Measurements from ENCODE around the gene B3GALNT2.

GRCh38 chr1:235403593-235403992 lies 100.7 kb downstream of the B3GALNT2 start:
- TF ChIP-seq CTCF (conservative IDR thresholded peaks at IDR 0.05; ENCODE audit: low read length) (no peak), EZH2phosphoT487 (IDR thresholded peaks at IDR 0.05; ENCODE audit: borderline replicate concordance) (no peak)

All from Loucy (cell line).